HepG2 (cell line): ENCODE results near the gene SMIM13. TPM values are rescaled to one million over a fixed set of nuclear protein-coding genes. Genes with fewer than 3 reads are reported as not detected.
A peak's percentile ranks its signal among the peaks of the same experiment; 100 is the strongest.

Experiments used
- ATF7-NPFF ChIP-seq: sonication (generic); formaldehyde crosslinking; IDR thresholded peaks from 2 replicates; pipeline ENCODE4 v1.8.1; 2023; ENCODE audit warnings: mild to moderate bottlenecking, low read depth, missing genetic modification reagents, moderate library complexity
- CCDC6 ChIP-seq: sonication (generic); formaldehyde crosslinking; IDR thresholded peaks from 2 replicates; pipeline ENCODE4 v1.8.1; 2022; ENCODE audit warnings: mild to moderate bottlenecking, missing genetic modification reagents, moderate library complexity
- HOXD1 ChIP-seq: sonication (generic); formaldehyde crosslinking; IDR thresholded peaks from 2 replicates; pipeline ENCODE4 v1.5.0; 2020; ENCODE audit warnings: missing genetic modification reagents
- ISX ChIP-seq: sonication (generic); formaldehyde crosslinking; conservative IDR thresholded peaks from 2 replicates; pipeline ENCODE4 v1.5.0; 2020; ENCODE audit warnings: missing genetic modification reagents
- POLR2A ChIP-seq, 2 experiments: IDR thresholded peaks; 2 replicates each; pipeline ENCODE4 v1.6.1; 2011; ENCODE audit warnings: low read depth in 2 of 2, low read length in 2 of 2, mild to moderate bottlenecking in 1 of 2, moderate library complexity in 1 of 2; ENCODE audit not compliant: insufficient read depth in 1 of 2
- RXRB ChIP-seq: IDR thresholded peaks from 2 replicates; pipeline ENCODE4 v1.6.1; 2016; ENCODE audit warnings: borderline replicate concordance, missing genetic modification reagents, missing compliant biosample characterization
- STAG1 ChIP-seq: sonication (generic); formaldehyde crosslinking; IDR thresholded peaks from 2 replicates; pipeline ENCODE4 v1.4.0; 2020; ENCODE audit warnings: missing genetic modification reagents
- TEAD2 ChIP-seq: sonication (generic); formaldehyde crosslinking; IDR thresholded peaks from 2 replicates; pipeline ENCODE4 v1.9.0; 2021; ENCODE audit warnings: missing genetic modification reagents
- WIZ ChIP-seq: sonication (generic); formaldehyde crosslinking; IDR thresholded peaks from 2 replicates; pipeline ENCODE4 v1.5.1; 2020; ENCODE audit warnings: mild to moderate bottlenecking, missing genetic modification reagents
- ZBTB38 ChIP-seq: sonication (generic); formaldehyde crosslinking; IDR thresholded peaks from 2 replicates; pipeline ENCODE4 v1.5.1; 2020; ENCODE audit warnings: mild to moderate bottlenecking, missing genetic modification reagents
- ZNF326 ChIP-seq: sonication (generic); formaldehyde crosslinking; IDR thresholded peaks from 2 replicates; pipeline ENCODE4 v1.4.0; 2020; ENCODE audit warnings: missing genetic modification reagents, borderline replicate concordance
- ZNF510 ChIP-seq: sonication (generic); formaldehyde crosslinking; IDR thresholded peaks from 2 replicates; pipeline ENCODE4 v1.4.0; 2020; ENCODE audit warnings: low read depth, mild to moderate bottlenecking, missing genetic modification reagents
- ZNF512B ChIP-seq: sonication (generic); formaldehyde crosslinking; IDR thresholded peaks from 2 replicates; pipeline ENCODE4 v1.5.1; 2020; ENCODE audit warnings: missing genetic modification reagents, mild to moderate bottlenecking, borderline replicate concordance
- ZNF749 ChIP-seq: sonication (generic); formaldehyde crosslinking; IDR thresholded peaks from 2 replicates; pipeline ENCODE4 v1.8.0; 2022; ENCODE audit warnings: mild to moderate bottlenecking, missing genetic modification reagents, moderate library complexity, borderline replicate concordance
- ZNF788 ChIP-seq: sonication (generic); formaldehyde crosslinking; IDR thresholded peaks from 2 replicates; pipeline ENCODE4 v1.5.0; 2020; ENCODE audit warnings: mild to moderate bottlenecking, missing genetic modification reagents, borderline replicate concordance
- ZZZ3 ChIP-seq: sonication (generic); formaldehyde crosslinking; IDR thresholded peaks from 2 replicates; pipeline ENCODE4 v1.4.0; 2020; ENCODE audit warnings: missing genetic modification reagents, mild to moderate bottlenecking, borderline replicate concordance
- polyA plus RNA-seq, 8 experiments: library from polyadenylated mRNA; depleted of rRNA in 3 of 8; stranded (reverse) in 7 of 8; unstranded in 1 of 8; fragments of >200 nt; fragmentation: Illumina TruSeq in 4 of 8; extraction: Trizol in 4 of 8; gene quantifications; 2 replicates each; pipeline versions ENCODE4 v1.2.1 to v1.2.3, GENCODE V29; 2011 to 2016; ENCODE audit warnings: low read depth in 4 of 8, missing spikeins in 1 of 8, mixed read lengths in 1 of 8; ENCODE audit not compliant: insufficient read depth in 1 of 8
- total RNA-seq, 5 experiments: library from RNA; depleted of rRNA; stranded (reverse); fragments of >200 nt; fragmentation: Illumina TruSeq; extraction: Trizol; gene quantifications; 2 replicates each; pipeline ENCODE4 v1.2.3, GENCODE V29; 2016; ENCODE audit warnings: low read depth in 1 of 5
- TF ChIP-seq, protein P1 (sequence below): sonication (generic); formaldehyde crosslinking; IDR thresholded peaks from 2 replicates; pipeline ENCODE4 v1.5.0; 2020; ENCODE audit warnings: mild to moderate bottlenecking, missing genetic modification reagents
- TF ChIP-seq, protein P2 (sequence below): IDR thresholded peaks from 2 replicates; pipeline ENCODE4 v1.6.1; 2016; ENCODE audit warnings: low read depth, missing genetic modification reagents, missing compliant biosample characterization

The SMIM13 gene
- total and polyA plus RNA-seq, 2 of the 13 experiments (the other 11 are each of a cell fraction or from before 2014, with no cell fraction given) = 2.7 to 10.2 TPM

DNA sequence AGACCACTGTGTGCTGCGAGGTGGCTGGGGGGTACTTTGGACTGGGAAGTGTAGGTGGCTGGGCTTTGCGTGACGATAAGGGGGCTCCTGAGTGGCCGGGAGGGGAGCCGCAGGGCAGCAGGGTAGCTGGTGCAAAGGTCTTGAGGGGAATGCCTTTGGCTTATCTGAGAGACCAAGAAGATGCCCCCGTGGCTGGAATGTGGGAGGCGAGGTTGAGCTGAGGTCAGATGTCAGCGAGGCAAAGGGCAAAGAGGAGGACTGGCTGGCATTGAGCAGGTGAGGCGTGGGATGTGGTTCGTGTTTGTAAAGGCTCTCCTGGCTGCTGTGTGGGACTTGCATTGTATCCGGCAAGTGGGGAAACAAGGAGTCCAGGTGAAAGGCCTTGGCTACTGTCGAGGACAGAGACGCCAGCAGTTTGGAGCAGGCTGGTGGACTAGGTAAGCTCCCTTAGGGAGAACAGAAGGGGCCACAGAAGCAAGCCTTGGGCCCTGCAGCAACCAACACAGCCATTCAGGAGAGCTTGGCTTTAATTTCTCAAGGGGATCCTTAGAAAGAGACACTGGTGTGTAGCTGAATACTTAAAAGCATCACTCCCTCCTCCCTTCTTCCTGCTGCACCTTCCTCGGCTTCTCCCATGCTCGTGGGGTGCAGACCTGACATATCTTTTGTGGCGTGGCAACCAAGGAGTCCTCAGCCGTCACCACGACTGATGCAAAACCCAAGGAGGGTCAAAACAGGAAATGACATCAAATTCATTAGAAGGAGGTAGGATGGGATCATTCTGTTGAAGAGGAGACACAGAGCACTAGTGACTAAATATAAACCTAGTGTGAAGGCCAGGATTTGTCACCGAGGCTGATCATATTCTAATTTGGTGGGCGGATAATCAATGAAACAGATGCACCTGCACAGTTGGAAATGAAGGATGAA is 71.3 kb downstream of the SMIM13 start (continued):
- TF ChIP-seq ZNF512B (CRISPR knock-in tag) (no peak; the same call in 1 of the 2 replicates), RXRB (CRISPR knock-in tag) (peak; percentile 79), ZNF326 (CRISPR knock-in tag) (no peak), ISX (CRISPR knock-in tag) (no peak), WIZ (CRISPR knock-in tag) (no peak), ZNF788 (CRISPR knock-in tag) (0 out of 2 replicates have a peak, but pooled peaks have one; percentile 14), ZNF510 (no peak), ZZZ3 (CRISPR knock-in tag) (no peak), TEAD2 (CRISPR knock-in tag) (no peak; the same call in 1 of the 2 replicates), STAG1 (CRISPR knock-in tag) (0 out of 2 replicates have a peak, but pooled peaks have one; percentile 11), HOXD1 (CRISPR knock-in tag) (no peak), POLR2A (IDR thresholded peaks at IDR 0.05; ENCODE audit: insufficient read depth in 1 of 2, low read depth in 2 of 2, low read length in 2 of 2) (no peak), ZNF749 (CRISPR knock-in tag) (no peak), CCDC6 (CRISPR knock-in tag) (no peak), ZBTB38 (CRISPR knock-in tag) (0 out of 2 replicates have a peak, but pooled peaks have one; percentile 30), ATF7-NPFF (CRISPR knock-in tag) (no peak)
- TF ChIP-seq, protein P1, sequence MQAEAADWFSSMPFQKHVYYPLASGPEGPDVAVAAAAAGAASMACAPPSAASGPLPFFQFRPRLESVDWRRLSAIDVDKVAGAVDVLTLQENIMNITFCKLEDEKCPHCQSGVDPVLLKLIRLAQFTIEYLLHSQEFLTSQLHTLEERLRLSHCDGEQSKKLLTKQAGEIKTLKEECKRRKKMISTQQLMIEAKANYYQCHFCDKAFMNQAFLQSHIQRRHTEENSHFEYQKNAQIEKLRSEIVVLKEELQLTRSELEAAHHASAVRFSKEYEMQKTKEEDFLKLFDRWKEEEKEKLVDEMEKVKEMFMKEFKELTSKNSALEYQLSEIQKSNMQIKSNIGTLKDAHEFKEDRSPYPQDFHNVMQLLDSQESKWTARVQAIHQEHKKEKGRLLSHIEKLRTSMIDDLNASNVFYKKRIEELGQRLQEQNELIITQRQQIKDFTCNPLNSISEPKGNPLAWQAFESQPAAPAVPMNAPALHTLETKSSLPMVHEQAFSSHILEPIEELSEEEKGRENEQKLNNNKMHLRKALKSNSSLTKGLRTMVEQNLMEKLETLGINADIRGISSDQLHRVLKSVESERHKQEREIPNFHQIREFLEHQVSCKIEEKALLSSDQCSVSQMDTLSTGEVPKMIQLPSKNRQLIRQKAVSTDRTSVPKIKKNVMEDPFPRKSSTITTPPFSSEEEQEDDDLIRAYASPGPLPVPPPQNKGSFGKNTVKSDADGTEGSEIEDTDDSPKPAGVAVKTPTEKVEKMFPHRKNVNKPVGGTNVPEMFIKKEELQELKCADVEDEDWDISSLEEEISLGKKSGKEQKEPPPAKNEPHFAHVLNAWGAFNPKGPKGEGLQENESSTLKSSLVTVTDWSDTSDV (CRISPR knock-in tag) = no peak
- TF ChIP-seq, protein P2, sequence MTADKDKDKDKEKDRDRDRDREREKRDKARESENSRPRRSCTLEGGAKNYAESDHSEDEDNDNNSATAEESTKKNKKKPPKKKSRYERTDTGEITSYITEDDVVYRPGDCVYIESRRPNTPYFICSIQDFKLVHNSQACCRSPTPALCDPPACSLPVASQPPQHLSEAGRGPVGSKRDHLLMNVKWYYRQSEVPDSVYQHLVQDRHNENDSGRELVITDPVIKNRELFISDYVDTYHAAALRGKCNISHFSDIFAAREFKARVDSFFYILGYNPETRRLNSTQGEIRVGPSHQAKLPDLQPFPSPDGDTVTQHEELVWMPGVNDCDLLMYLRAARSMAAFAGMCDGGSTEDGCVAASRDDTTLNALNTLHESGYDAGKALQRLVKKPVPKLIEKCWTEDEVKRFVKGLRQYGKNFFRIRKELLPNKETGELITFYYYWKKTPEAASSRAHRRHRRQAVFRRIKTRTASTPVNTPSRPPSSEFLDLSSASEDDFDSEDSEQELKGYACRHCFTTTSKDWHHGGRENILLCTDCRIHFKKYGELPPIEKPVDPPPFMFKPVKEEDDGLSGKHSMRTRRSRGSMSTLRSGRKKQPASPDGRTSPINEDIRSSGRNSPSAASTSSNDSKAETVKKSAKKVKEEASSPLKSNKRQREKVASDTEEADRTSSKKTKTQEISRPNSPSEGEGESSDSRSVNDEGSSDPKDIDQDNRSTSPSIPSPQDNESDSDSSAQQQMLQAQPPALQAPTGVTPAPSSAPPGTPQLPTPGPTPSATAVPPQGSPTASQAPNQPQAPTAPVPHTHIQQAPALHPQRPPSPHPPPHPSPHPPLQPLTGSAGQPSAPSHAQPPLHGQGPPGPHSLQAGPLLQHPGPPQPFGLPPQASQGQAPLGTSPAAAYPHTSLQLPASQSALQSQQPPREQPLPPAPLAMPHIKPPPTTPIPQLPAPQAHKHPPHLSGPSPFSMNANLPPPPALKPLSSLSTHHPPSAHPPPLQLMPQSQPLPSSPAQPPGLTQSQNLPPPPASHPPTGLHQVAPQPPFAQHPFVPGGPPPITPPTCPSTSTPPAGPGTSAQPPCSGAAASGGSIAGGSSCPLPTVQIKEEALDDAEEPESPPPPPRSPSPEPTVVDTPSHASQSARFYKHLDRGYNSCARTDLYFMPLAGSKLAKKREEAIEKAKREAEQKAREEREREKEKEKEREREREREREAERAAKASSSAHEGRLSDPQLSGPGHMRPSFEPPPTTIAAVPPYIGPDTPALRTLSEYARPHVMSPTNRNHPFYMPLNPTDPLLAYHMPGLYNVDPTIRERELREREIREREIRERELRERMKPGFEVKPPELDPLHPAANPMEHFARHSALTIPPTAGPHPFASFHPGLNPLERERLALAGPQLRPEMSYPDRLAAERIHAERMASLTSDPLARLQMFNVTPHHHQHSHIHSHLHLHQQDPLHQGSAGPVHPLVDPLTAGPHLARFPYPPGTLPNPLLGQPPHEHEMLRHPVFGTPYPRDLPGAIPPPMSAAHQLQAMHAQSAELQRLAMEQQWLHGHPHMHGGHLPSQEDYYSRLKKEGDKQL = no peak
